NT2/D1 (cell line): ENCODE results near the gene VAMP7.

Source experiments
- SUZ12 ChIP-seq: IDR thresholded peaks from 2 replicates; pipeline ENCODE4 v1.6.1; 2011; ENCODE audit not compliant: insufficient read length, insufficient read depth; ENCODE audit errors: extremely low read depth
- YY1 ChIP-seq: IDR thresholded peaks from 2 replicates; pipeline ENCODE4 v1.6.1; 2011; ENCODE audit not compliant: insufficient read length, insufficient read depth
- ZNF274 ChIP-seq: IDR thresholded peaks from 2 replicates; pipeline ENCODE4 v1.6.1; 2011; ENCODE audit warnings: mild to moderate bottlenecking, low read depth, low read length

GRCh38 chrX:155877288-155877687, 3.9 kb upstream of the VAMP7 start:
- no peak for TF ChIP-seq ZNF274
- TF ChIP-seq YY1, result no peak
- TF ChIP-seq SUZ12, result no peak
